ENCODE data around the gene KCNG2.

Gene KCNG2

GRCh38 chr18:79823120-79823519, 25.4 kb downstream of the KCNG2 start:
- no peak for DNase-seq

- no peak for DNase-seq
Measured at GRCh38 chr18:79825913-79826312, 28.2 kb downstream of the KCNG2 start.

- DNase-seq = no peak
Measured at GRCh38 chr18:79826966-79827365, 29.2 kb downstream of the KCNG2 start.

DNA sequence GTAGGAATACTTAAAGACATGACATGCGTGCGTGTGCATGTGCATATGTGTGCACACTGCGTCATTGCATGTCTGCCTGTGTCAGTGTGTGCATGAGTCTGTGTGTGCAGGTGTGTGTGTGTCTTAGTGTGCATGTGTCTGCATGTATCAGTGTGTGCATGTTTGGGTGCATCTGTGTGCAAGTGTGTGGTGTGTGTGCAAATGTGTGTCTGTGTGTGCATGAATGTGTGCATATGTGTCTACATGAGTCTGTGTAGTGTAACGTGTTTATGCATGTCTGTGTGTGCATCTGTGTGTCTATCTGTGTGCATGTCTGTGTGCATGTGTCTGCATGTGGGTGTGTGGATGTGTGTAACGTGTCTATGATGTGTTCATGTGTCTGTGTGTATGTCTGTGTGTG, 30.5 kb downstream of the KCNG2 start:
- no peak for DNase-seq

GRCh38 chr18:79829136-79829854, 31.6 kb downstream of the KCNG2 start:
- DNase-seq = no peak

- no peak for DNase-seq
Measured at GRCh38 chr18:79832169-79832568, 34.4 kb downstream of the KCNG2 start.

- DNase-seq = no peak
Measured at GRCh38 chr18:79834834-79835233, 37.1 kb downstream of the KCNG2 start.

DNA sequence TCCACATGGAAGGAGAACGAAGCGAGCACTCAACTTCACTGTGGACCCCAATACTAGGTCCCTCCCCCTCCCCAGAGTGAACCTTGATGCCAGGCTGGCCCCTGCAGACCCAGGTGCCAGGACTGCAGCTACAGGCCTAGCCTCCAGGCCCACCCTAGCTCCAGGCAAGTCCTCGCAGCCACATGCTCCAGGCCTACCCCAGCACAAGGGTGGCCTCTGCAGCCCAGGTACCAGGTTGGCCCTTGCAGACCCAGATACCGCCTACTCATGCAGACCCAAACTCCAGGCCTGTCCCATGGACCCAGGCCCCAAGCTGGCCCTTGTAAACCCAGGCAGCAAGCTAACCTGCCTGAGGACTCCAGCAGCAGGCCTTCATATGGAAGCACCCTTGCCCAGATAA, 44.2 kb downstream of the KCNG2 start:
- no peak for DNase-seq

GRCh38 chr18:79844999-79845563, 47.3 kb downstream of the KCNG2 start:
- no peak for DNase-seq

DNA sequence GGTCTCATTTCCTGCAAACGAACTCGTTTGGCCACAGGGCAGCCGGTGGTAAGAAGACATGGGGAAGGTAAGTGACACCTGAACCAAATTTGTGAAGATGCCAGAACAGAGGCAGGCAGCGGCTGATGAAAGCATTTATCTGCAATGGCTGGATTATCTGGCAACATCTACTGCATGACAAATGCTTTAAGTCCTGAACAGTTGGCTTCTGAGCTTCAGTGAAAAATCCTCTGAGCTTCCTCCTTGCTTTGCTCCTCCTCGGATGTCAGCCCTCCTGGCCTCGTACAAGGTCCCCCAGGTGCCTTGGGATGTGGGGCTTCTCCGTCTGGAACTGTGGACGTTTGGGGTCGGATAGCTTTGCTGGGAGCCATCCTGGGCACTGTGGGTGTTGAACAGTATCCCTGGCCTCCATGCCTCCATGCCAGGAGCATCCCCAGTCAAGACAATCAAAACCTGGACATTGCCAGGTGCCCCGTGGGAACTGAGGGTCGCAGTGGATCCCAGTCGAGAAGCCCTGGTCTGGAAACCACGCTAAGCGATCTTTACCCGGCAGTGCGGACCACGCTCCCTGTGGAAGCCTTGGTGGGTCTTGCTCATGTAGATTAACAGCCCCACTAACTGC, 49.3 kb downstream of the KCNG2 start:
- DNase-seq = no peak

GRCh38 chr18:79847606-79848293, 50.0 kb downstream of the KCNG2 start:
- no peak for DNase-seq

GRCh38 chr18:79848294-79848578, 50.5 kb downstream of the KCNG2 start:
- DNase-seq = no peak

- no peak for DNase-seq
Measured at GRCh38 chr18:79848579-79849327, 51.0 kb downstream of the KCNG2 start.

DNA sequence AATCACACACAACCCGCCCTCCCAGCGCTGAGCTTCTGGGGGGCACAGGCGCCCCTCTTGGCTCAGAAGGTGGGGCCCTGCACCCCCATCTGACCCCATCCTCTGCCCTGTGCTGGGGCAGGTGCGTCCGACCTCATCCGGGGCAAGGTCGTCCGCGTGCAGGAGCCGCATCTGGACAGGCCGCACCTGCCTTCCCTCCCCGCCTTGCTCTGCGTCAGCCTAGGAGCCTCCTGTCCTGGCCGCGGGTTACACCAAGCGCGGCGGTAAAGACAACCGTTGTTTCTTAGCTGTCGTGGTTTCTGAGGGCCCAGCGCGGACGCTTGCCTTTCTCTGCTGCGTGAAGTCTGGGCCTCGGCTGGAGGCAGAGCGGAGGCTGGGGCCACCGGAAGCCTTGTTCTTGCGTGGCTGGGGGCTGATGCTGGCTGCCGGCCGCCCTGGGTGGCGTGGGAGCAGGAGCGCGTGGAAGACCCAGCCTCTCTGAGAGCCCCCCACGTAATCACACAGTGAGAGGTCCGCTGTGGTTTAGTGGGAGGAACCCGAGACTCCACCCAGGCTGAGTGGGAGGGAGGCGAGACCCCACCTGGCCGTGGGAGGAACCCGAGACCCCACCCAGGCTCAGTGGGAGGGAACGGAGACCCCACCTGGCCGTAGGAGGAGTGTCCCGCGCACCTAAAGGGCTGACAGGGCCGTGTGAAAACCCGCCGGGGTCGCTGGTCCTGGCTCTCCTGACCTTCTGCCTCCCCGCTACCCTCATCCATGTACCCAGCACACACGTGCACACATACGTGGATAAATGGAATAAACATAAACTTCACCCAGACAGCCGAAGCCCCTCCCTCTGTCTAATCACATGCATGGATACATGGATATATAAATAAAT, 51.8 kb downstream of the KCNG2 start:
- DNase-seq = no peak

- DNase-seq = no peak
Measured at GRCh38 chr18:79850731-79851130, 53.0 kb downstream of the KCNG2 start.

DNA sequence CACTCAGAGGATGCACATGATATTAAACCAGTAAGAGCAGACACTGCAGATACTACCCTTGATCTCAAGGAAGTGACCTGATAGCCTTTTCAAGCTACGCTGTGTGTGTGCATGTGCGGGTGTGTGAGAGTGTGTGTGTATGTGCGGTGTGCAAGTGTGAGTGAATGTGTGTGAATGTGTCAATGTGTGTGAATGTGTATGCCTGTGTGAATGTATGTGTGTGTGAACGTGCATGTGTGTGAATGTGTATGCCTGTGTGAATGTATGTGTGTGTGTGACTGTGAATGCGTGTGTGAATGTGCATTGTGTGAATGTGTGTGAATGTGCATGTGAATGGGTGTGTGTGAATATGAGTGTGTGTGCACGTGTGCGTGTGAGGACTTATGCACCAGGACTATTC, 53.8 kb downstream of the KCNG2 start:
- no peak for DNase-seq

GRCh38 chr18:79851950-79852349, 54.2 kb downstream of the KCNG2 start:
- no peak for DNase-seq

DNA sequence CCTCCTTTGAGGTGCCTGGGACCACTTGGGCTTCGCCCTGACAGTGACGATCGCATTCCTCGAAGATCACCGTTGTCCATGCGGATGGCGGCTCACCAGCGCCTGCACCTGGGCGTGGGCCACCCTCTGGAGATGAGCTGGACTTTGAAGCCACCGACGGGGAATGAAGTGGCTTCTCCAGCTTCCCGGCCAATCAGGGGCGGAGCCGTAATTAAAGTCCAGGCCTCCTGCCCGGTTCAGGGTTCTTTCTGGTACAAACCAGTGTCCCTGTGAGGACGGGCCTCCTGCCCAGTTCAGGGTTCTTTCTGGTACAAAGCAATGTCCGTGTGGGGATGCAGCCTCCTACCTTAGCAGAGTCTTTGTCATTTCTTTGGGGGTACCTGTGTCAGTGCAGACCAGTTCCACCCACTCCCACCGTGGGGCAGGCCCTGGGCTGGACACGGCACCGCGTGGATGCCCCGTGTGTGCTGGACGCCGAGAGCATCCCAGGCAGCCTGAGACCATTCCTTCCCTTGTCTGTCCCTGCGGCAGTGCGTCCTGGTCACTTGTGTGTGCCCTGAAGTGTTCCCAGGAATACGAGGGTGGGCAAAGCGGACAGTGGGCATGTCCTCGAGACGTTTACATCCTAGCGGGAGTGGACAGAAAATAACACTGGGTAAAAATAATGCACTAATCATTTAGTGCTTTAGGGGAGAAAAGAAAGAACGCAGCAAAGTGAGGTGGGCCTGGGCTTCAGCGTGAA, 55.0 kb downstream of the KCNG2 start:
- no peak for DNase-seq

- DNase-seq = no peak
Measured at GRCh38 chr18:79853303-79853992, 55.7 kb downstream of the KCNG2 start.

DNA sequence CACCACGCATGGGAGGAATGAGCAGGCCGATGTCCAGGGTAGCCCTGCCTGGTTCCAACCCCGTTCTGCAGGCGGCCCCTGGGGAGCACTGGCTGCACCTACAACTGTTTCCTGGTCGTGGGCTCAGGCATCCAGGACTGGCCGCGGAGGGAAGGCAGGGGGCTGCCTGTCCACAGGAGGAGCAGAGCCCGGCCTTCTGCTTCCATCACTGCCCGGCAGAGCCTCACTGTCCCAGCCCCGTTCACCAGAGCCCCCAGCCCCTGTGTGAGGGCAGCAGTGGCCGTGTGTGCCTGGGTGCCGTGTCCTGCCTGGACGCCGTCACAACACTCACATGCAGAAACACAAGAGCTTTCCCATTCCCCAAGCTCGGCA, 56.2 kb downstream of the KCNG2 start:
- no peak for DNase-seq
